HG02973 (cell line): Measurements from ENCODE around the gene EHMT1.

Experiments
- ATAC-seq: cut with Tn5 transposase; IDR thresholded peaks from one replicate; pipeline ENCODE4 v1.9.1; 2021; ENCODE audit warnings: moderate library complexity; ENCODE audit not compliant: unreplicated experiment

The EHMT1 gene

DNA sequence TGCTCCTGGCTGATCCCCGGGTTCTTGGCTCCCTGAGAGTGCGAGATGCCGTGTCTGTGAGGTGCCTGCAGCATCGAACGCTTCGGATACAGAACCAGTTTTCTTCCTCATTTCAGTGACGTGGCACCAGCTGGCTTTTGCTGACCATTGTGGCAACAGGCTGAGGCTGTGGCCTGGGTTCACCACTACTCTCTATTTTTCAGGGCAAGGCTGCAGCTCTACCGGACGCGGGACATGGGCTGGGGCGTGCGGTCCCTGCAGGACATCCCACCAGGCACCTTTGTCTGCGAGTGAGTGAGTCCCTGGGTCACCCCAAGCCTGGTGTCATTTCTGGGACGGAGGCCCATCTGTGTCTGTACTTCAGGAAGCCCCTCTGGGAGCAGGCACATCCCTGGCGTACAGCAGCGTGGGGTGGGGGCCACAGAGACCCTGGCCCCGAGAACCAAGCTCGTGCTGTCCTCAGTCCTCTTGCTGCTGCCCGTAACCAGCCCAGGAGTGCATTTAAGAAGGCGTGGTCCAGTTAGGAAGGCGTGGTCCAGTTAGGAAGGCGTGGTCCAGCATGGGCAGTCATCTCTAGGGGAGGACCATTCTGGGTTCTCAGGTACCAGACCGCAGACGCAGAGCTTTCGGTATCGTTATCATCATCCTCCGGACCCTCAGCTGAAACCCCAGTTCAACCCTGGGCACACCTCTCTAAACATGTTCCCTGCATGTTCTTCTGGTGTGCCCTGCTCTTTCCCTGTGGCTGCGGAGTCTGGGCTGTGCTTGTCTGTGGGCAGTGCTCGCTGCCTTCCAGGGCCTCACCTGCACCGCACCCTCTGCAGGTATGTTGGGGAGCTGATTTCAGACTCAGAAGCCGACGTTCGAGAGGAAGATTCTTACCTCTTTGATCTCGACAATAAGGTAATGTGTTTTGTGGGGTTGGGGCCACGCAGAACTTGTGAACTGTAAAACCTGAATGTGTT is 198.7 kb downstream of the EHMT1 start:
- no peak for ATAC-seq

DNA sequence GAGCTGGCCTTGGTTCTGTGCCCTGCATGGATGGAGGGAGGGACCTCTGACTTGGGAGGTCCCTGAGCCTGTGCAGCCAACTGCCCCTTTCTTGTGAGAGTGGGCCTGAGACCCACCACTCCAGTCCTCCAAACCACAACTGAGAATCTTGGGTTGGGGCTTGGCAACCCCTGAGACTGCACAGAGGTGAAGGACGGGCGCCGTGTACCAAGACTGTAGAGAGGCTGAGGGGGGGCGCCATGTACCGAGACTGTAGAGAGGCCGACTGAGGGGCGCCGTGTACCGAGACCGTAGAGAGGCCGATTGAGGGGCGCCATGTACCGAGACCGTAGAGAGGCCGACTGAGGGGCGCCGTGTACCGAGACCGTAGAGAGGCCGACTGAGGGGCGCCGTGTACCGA is 199.5 kb downstream of the EHMT1 start:
- no peak for ATAC-seq

DNA sequence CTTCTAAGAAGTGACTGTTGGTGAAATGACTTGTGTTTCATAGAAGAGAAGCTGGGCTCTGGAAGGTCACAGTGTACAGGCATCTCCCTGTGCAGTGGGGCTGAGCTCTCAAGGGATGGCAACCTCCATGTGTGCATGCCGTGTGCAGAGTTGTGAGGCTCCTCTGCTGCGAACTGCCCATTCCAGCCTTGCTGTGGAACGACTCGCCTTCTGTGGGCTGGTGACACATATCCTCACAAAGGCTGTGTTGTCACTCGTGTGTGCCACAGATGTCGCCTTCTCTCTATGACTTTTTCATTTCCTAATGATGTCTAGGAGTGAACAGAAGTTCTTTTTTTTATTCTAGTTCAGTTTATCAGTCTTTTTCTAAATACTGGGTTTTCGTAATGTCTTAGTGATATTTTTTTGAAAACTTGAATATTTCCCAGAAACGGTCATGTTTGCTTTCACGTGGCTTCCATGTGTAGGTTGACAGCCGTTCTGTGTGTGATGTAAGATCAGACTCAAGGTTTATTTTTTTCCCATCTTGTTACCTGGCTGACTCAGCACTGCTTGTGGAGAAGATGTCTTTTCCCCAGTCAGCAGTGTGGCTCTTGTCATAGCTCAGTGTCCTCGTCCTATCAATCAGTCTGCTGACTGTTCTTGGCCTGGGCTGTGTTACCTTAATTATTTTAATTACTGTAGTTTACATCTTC is 201.5 kb downstream of the EHMT1 start:
- ATAC-seq = no peak

DNA sequence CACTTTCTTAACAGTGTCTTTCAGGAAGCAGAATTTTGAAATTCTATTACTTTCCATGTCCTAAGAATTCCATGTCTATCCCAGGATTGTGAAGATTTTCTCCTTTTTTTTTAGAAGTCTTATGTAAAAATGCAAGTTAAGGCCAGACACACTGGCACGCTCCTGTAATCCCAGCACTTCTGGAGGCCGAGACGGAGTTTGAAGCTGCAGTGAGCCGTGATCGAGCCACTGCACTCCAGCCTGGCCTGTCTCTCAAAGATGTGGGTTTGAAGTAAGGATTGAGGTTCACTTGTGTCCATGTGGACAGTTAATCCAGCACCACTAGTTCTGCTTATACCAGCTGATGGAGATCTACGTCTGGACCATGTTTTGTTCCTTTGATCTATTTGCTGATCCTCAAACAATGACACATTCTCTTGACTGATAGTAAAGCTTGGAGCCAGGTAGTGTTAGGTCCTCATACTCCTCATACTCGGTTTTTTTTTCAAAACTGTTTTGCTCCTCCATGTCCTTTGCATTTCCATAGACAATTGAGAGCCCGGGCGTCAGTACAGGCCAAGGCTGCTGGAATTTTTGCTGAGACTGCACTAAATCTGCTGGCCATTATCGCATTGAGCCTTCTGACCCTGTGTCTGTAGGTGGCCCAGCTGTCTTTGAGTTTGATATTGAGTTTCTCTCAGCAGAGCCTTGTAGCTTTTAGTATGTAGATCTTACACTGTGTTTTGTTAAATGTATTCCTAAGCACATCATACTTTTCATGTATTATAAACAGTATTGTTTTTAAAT is 205.4 kb downstream of the EHMT1 start:
- no peak for ATAC-seq

DNA sequence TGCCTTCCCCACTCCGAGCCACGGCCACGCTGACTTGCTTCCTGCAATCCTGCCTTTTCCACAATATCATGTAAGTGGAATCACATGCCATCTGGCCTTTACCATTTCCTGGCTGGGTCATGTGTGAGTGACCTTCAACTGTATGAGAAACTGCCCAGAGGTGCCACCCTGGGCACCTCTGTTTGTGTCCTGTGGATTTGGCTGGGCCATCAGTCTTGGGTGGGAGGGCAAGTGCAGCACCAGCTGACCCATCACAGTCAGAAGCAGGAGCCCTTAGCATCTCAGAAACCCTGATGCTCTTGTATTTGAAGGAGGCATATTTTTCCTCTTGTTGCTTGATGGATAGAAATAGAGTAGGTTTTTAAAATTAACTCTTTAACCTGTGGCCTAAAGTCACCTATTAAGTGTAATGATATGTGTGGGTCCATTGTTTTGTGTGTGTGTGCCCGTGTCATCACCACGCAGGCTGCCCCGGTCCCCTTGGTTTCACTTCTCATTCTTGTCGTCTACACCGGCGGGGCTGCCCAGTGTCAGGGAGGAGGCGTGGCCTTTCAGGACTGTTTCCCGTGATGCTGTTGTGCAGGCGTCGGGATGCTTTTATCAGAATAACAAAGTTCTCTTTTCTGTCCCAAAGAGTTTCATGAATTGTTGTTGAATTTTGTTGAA is 206.7 kb downstream of the EHMT1 start:
- no peak for ATAC-seq

DNA sequence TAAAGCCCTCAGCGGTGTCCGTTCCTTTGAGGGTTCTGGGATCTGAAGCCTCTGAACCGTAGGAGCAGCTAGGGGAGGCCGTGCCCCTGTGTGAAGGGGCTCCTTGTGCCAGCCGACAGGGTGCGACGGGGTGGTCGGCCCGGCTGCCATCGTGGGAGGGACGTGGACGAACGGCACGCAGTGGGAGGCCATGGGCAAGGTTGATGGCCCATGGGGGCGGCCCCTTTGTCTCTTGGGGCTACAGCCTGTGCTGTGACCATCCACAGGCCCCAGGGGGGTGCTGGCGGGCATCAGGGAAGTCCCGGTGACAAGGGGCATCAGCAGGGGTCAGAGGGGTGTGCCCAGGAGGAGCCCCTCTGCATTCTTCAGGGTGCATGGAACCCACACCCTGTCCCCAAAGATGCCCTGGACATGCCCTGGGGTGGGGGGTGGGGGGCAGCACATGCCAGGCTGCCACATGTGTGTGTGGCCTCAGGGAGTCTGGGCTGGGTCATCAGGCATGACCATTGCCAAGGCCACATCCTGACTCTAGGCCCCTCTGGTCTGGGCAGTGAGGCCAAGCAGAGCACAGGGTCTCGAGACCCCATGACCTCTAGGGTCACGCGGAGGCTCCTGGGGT is 209.2 kb downstream of the EHMT1 start:
- ATAC-seq = no peak

DNA sequence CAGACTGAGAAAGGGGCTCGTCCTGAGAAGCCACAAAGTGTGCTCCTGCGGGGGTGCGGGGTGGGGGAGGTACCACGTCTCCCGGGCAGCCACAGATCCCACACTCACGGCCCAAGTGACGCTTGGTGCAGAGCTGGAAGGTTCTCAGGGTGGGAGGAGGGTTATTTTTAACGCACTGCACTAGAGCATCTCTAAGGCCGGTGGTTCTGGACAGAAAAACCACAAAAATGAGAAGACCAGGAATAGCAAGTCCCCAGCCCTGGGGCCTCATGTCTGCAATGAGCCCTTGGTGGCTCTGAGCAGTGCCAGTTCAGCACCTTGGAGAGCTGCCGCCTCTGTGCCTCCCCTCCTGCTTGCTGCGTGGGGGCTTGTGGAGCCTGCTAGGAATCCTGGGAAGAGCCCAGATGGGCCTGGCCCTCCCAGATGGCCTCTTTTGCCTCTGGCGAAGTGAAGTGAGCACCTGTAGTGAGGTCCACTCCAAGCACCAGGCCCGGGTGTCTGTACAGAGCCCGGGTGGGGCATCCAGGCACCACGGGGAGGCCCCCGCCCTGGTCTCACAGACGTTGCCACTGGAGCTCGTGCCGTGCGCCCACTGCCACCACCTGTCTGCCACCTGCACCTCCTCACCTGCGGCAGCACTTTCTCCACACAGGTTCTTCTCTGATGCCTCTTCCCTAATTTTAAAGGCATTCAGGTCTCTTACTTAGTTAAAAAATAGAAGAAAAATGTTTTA is 209.9 kb downstream of the EHMT1 start:
- ATAC-seq = no peak

DNA sequence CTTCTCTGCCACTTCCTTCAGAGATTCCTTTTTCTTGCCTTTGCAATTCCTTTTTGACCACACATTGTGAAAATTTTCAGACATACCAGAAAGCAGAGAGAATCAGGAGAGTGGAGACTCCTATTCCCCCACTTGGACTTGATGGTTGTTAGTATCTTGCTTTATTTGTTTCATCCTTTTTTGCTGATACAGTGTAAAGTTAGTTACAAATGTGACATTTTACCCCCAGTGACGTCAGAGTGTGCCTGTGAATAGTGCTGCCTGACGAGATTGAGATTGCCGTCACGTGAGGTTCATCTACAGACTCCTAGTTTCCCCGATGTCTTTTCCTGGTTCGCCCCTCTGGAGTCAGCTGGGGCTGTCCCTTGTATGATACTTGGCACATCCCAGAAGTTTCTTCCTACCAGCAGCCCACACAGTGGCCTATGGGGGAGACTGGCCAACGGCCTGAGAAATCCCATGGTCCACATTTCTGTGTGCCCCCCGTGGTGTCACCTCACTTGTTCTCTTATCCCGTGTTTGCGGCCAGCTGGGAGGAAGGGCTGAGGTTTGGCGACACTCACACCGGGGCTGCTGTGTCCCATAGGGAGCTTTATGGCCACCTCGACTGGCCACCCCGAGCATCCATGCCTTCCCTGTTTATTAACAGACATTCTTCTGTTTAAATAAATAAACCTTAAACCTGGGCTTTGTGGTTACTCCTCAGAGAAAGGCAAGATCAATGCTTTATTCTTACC is 210.6 kb downstream of the EHMT1 start:
- no peak for ATAC-seq

DNA sequence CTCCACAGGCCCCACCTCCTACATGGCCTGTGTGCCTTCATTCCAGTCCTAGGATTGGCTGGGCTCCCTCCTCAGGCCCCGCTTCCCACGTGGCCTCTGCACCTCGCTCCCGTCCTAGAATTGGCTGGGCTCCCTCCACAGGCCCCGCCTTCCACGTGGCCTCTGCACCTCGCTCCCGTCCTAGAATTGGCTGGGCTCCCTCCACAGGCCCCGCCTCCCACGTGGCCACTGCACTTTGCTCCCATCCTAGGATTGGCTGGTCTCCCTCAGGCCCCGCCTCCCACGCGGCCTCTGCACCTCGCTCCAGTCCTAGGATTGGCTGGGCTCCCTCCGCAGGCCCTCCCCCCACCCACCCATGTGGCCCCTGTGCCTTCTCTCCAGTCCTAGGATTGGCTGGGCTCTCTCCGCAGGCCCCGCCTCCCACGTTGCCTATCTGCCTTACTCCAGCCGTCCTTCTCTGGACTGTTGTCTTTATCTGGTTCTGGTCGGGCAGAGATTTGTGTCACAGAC is 213.4 kb downstream of the EHMT1 start:
- no peak for ATAC-seq

DNA sequence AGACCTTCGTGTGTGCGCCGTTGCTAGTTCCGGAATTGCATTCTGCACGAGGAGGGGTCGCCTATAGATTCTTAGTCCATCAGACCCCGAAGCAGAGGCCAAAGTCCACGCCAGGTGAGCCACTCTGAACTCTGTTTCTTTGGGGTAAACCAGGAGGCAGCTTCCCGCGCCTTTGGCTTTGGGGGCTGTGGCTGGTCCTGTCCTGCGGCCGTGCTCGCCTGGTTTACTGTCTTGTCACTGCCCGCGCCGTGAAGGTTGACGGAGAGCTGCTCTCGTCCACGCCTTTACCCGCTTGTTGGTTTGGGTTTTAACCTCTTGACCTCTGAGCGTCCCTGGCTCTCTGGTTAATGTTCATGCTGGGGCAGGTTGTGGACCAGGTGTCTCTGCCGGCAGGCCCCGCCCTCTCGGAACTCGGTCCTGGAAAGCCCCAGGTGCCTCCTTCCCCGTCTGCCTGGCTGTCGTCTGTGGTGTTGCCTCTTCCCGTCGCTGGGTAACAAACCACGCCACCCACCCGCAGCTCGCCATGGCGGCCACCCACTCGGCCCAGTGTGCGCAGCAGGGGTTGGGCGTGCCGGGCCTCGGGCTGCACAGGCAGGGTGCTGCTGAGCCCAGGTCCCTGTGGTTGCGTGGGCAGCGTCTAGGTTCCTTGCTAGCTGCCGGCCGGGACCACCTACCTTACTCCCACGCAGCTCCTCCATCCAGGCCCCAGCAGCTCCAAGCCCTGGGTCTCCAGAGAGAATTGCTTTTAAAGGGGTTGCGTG is 214.2 kb downstream of the EHMT1 start:
- no peak for ATAC-seq

DNA sequence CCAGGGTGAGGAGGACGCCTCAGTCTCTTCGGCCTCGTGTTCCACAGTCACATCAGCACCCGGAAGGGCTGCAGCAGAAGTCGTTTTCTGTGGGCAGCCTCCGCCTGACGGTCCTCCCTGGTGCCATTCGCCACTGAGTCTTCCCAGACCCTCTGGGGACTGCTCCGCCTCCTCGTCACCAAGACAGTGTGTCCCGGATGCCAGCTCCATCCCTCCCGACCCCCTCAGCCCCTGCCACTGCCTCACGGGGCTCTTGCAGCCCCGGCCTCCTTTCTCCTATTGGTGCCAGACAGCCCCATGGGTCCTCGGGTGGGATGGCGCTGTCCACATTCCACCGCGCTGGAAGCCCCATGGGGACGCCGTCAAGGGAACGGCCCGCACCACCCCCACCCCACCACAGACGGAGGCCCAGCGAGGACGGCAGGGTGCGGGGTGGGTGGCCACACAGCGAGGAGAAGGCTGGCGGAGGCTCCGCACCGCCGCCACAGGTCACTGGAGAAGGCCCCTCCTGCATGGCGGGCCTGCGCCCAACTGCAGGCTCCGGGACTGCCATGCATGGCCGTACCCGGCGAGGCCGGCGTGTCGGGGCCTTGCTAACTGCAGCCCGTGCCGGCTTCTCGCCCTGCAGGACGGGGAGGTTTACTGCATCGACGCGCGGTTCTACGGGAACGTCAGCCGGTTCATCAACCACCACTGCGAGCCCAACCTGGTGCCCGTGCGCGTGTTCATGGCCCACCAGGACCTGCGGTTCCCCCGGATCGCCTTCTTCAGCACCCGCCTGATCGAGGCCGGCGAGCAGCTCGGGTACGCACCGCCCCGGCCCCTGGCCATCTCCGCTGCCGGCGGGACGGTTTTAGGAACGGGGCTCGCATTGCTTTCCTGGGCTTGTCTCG is 215.2 kb downstream of the EHMT1 start:
- ATAC-seq = no peak

DNA sequence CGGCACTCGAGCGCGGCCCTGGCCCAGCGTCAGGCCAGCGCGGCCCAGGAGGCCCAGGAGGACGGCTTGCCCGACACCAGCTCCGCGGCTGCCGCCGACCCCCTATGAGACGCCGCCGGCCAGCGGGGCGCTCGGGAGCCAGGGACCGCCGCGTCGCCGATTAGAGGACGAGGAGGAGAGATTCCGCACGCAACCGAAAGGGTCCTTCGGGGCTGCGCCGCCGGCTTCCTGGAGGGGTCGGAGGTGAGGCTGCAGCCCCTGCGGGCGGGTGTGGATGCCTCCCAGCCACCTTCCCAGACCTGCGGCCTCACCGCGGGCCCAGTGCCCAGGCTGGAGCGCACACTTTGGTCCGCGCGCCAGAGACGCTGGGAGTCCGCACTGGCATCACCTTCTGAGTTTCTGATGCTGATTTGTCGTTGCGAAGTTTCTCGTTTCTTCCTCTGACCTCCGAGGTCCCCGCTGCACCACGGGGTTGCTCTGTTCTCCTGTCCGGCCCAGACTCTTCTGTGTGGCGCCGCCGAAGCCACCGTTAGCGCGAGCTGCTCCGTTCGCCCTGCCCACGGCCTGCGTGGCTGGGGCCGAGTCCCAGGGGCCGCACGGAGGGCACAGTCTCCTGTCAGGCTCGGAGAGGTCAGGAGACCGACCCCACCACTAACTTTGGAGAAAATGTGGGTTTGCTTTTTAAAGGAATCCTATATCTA is 216.2 kb downstream of the EHMT1 start:
- ATAC-seq = no peak

DNA sequence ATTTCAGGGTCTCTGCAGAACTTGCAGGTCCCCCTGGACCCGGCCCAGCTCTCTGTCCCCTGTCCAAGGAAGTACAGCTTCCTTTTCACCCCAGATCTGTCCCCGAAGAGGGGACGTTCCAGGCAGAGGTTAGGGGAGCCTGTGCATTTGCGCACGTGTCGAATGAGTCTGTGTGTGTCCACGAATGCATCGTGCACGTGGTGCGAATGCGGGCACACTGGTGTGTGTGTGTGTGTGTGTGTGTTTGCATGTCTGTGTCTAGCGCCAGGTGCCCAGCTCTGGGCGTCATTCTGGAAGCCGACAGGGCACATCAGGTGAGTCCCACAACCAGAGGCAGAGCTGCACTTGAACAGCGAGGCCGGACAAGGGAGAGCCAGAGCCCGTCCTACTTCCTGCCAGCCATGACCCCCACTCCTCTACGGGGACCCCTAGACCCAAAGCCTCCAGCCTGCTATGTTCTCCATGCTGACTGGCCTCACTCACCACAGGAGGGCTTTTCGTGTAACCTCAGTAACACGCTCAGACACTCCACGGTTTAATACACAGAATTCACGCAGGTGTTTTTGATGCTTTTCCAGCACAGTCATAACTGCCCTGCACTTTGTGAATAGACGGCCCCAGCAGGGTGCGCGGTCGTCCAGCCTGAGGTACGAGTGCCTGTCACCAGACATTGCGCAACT is 217.5 kb downstream of the EHMT1 start:
- ATAC-seq = no peak

DNA sequence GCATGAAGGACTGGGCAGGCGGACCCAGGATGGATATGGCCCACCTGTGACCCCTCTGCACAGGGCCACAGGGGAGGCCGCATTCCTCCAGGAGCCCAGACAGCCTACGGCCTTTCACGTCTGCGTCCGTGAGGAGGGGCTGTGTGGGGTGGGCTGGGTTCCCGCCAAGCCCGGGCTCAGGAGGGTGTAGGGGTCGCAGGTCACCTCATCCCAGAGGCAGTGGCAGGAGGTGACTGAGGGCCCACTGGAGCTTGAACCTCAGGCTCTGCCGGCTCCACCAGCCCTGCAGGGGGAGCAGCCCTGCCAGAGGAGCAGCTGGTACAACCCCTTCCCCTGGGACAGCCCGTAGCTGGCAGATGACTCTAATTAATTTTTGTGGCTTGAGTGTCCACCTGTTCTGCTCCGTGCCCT is 218.0 kb downstream of the EHMT1 start:
- no peak for ATAC-seq

DNA sequence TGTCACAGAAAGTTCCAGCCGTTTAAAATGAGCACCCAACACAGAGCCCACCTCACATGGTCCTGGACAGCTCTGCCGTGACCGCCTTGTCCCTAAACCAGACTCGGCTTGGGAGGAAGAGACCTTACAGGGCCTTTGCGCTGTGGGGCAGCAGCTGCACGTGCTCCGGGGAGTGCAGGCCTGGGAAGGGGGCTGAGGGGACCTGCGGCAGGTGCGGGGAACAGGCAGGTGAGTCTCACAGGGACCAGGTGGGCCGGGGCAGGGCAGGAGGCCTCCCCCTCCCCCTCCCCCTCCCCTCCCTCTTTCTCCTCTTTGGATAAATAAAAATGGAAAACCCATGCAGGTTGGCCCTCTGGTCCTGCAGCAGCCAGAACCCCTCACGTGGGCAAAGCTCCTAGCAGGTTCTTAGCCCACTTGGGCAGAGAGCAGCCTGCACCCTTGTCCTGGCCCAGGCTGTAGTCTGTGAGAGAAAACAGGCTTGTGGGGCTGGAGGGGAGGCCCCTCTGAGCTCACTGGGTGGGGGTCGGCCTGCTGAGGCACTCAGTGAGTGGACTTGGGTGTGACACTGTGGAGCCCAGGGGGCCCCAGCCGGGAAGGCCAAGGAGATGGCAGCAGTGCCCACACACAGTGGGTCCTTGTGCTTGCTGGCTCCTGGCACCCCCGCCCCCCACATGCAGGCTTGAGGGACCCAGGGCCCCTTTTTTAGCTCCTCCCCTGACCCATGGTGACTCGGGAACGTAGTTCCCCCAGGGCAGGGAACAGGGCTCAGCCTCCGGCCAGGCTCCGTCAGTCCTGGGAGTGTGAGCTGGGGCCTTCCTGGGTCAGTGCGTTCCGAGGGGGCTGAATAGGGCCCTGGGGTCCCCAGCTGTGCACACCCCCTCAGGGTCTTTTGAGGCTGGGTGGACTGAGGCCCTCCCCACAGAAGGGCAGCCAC is 218.8 kb downstream of the EHMT1 start:
- no peak for ATAC-seq
